PC-9 (cell line): ENCODE data around the gene SPTB. TPM values are rescaled to one million over a fixed set of nuclear protein-coding genes. Genes with fewer than 3 reads are reported as not detected.

Experiments
- BruUV-seq: library from RNA; stranded (reverse); fragments of 400-500 nt; replicated peaks from 2 replicates; lab custom pipeline; 2021; lab: Mats Ljungman, UMichigan
- CTCF ChIA-PET: fragments of 300-600 bp; sonication (Branson Sonifier 250); formaldehyde crosslinking; loops from one replicate; lab custom pipeline; 2022; ENCODE audit warnings: antibody characterized with exemption; lab: Charles Lee
- POLR2A ChIA-PET: fragments of 300-600 bp; sonication (Branson Sonifier 250); formaldehyde crosslinking; loops from one replicate; lab custom pipeline; 2022; ENCODE audit warnings: antibody characterized with exemption; ENCODE audit not compliant: unreplicated experiment; lab: Charles Lee
- DNase-seq, 2 experiments: peaks; one replicate each; pipeline versions ENCODE4 v3.0.0 to v3.0.0-alpha.2; 2015 to 2022; ENCODE audit warnings: mixed read lengths in 1 of 2
- H2AFZ ChIP-seq: fragments of 200-600 bp; sonication (generic); 2 replicates; pipeline ENCODE4 v1.8.1; 2017; ENCODE audit warnings: antibody characterized with exemption
- H3F3A ChIP-seq: fragments of 200-600 bp; sonication (generic); 2 replicates; pipeline ENCODE4 v1.8.1; 2017; ENCODE audit warnings: antibody characterized with exemption, mild to moderate bottlenecking, low read depth; ENCODE audit not compliant: insufficient read depth
- H3K27ac ChIP-seq: fragments of 200-600 bp; sonication (generic); 2 replicates; pipeline ENCODE4 v1.6.1; 2016; ENCODE audit warnings: mixed run types
- H3K27me3 ChIP-seq: fragments of 200-600 bp; sonication (generic); 2 replicates; pipeline ENCODE4 v1.6.1; 2016; ENCODE audit warnings: low read depth, mixed run types; ENCODE audit not compliant: insufficient read depth
- H3K36me3 ChIP-seq: fragments of 200-600 bp; sonication (generic); 2 replicates; pipeline ENCODE4 v1.6.1; 2016; ENCODE audit warnings: low read depth, mixed run types
- H3K4me1 ChIP-seq: fragments of 200-600 bp; sonication (generic); replicated peaks from 2 replicates; pipeline ENCODE4 v1.6.1; 2016; ENCODE audit warnings: mixed run types; ENCODE audit not compliant: insufficient read depth
- H3K4me2 ChIP-seq: fragments of 200-600 bp; sonication (generic); 2 replicates; pipeline ENCODE4 v1.6.1; 2017; ENCODE audit warnings: mixed run types
- H3K4me3 ChIP-seq: fragments of 200-600 bp; sonication (generic); 2 replicates; pipeline ENCODE4 v1.6.1; 2016; ENCODE audit warnings: mixed run types
- H3K79me2 ChIP-seq: fragments of 200-600 bp; sonication (generic); 2 replicates; pipeline ENCODE4 v1.6.1; 2017; ENCODE audit warnings: low read depth, mixed run types
- H3K9me2 ChIP-seq: fragments of 200-600 bp; sonication (generic); 2 replicates; pipeline ENCODE4 v1.8.1; 2017; ENCODE audit warnings: mild to moderate bottlenecking; ENCODE audit not compliant: insufficient read depth
- H3K9me3 ChIP-seq: fragments of 200-600 bp; sonication (generic); 2 replicates; pipeline ENCODE4 v1.8.1; 2016; ENCODE audit warnings: low read depth; ENCODE audit not compliant: insufficient read depth
- H4K20me1 ChIP-seq: fragments of 200-600 bp; sonication (generic); 2 replicates; pipeline ENCODE4 v1.8.1; 2017; ENCODE audit not compliant: insufficient read depth
- EZH2 ChIP-seq: fragments of 200-600 bp; sonication (generic); IDR thresholded peaks from 2 replicates; pipeline ENCODE4 v1.8.0; 2017; ENCODE audit warnings: antibody characterized with exemption, low read depth
- intact Hi-C: fragments of 100-400 bp; cut with micrococcal nuclease; formaldehyde crosslinking; loops from one replicate; pipeline ENCODE4 v1.10.0; 2022; ENCODE audit not compliant: unreplicated experiment
- total RNA-seq: library from RNA; stranded (reverse); gene quantifications from 2 replicates; pipeline ENCODE4 v1.2.3, GENCODE V29; 2021
- TF ChIP-seq, protein P1 (sequence below): fragments of 200-600 bp; sonication (generic); conservative IDR thresholded peaks from 2 replicates; pipeline ENCODE4 v1.6.1; 2017; ENCODE audit warnings: mixed run types, antibody characterized with exemption, mild to moderate bottlenecking, moderate library complexity

The SPTB gene
- total RNA-seq, 1 experiment from 2014 or later = 0.50 TPM

DNA sequence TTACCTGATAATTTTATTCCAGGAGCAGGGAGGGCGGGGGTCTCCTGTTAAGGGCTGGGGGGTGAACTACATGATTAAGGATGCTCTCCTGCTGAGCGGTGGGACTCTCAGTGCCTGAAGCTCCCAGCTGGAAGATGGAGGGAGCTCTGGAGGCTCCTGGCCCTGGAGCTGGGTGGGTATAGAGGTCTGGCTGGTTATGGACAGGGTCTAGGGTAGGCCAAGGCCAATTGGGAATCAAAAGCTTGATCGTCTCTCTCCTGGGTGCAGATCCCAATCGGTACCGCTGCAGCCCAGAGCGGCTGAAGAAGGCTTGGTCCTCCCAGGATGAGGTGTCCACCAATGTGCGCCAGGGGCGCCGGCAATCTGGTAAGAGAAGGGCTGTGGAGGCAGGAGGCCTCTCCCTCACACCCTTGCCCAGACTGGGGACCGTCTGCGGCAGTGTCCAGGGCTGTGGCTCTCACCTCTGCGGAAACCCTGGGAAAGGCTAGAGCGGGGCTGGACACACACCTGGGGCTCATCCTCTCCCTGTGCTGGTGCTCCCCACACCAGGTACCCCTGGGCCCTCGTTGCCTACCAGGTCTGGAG lies 147.1 kb downstream of the SPTB start:
- intact Hi-C loops = no loop called here
- ChIA-PET CTCF (interaction anchor here (0.6 kb wide), 1 partner anchor 109 kb away, joined by 12 read pairs; no protein-coding TSS in a partner anchor), POLR2A (no interaction called here)
- Histone ChIP-seq H3K79me2 (0 out of 2 replicates have a peak, but pooled peaks cover 7% of the 10 kb centered on the region), H3K9me3 (no peaks in the 10 kb centered on the region), H3K4me1 (no peaks in the 10 kb centered on the region), H3F3A (no peaks in the 10 kb centered on the region), H3K27me3 (no peaks in the 10 kb centered on the region), H3K4me3 (no peak overlapping the region), H3K9me2 (no peaks in the 10 kb centered on the region), H2AFZ (no peak overlapping the region), H3K4me2 (no peak overlapping the region), H3K27ac (no peak overlapping the region), H4K20me1 (0 out of 2 replicates have a peak, but pooled peaks cover 2% of the 10 kb centered on the region), H3K36me3 (peaks cover 19% of the 10 kb centered on the region)
- DNase-seq = no peak
- TF ChIP-seq, protein P1, sequence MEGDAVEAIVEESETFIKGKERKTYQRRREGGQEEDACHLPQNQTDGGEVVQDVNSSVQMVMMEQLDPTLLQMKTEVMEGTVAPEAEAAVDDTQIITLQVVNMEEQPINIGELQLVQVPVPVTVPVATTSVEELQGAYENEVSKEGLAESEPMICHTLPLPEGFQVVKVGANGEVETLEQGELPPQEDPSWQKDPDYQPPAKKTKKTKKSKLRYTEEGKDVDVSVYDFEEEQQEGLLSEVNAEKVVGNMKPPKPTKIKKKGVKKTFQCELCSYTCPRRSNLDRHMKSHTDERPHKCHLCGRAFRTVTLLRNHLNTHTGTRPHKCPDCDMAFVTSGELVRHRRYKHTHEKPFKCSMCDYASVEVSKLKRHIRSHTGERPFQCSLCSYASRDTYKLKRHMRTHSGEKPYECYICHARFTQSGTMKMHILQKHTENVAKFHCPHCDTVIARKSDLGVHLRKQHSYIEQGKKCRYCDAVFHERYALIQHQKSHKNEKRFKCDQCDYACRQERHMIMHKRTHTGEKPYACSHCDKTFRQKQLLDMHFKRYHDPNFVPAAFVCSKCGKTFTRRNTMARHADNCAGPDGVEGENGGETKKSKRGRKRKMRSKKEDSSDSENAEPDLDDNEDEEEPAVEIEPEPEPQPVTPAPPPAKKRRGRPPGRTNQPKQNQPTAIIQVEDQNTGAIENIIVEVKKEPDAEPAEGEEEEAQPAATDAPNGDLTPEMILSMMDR = no peak
- no TSS peak for BruUV-seq

DNA sequence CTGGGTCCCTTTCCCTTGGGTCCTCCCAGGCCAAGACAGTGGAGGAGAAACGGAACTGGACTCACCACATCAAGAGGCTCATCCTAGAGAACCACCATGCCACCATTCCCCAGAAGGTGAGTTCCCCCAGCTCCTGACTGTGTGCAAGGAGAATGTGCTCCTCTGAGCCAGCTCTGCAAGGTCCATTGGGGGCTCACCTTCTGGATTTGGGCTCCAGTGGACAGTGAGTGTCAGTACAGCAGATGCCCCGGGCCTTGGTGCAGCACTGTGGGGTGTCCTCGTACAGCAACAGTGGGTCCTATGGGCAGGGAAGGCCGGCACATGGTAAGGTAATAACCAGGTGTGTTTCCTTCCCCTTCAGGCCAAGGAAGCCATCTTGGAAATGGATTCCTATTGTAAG lies 147.6 kb downstream of the SPTB start:
- Histone ChIP-seq H3K36me3 (peaks cover 20% of the 10 kb centered on the region), H3K4me2 (no peak overlapping the region), H3K4me1 (peaks cover 3% of the 10 kb centered on the region), H3K79me2 (peaks cover 11% of the 10 kb centered on the region), H2AFZ (no peak overlapping the region), H3K9me2 (no peaks in the 10 kb centered on the region), H3F3A (peaks cover under 1% of the 10 kb centered on the region; the same call in 1 of the 2 replicates), H3K9me3 (no peaks in the 10 kb centered on the region), H3K27me3 (no peaks in the 10 kb centered on the region), H3K4me3 (no peak overlapping the region), H4K20me1 (0 out of 2 replicates have a peak, but pooled peaks cover 2% of the 10 kb centered on the region), H3K27ac (no peak overlapping the region)
- BruUV-seq = no TSS peak
- intact Hi-C loops = no loop called here
- DNase-seq = no peak
- ChIA-PET CTCF (interaction anchor here (0.6 kb wide), 1 partner anchor 110 kb away, joined by 12 read pairs; no protein-coding TSS in a partner anchor), POLR2A (no interaction called here)
- TF ChIP-seq, protein P1 = no peak
- TF ChIP-seq EZH2 = no peak

DNA sequence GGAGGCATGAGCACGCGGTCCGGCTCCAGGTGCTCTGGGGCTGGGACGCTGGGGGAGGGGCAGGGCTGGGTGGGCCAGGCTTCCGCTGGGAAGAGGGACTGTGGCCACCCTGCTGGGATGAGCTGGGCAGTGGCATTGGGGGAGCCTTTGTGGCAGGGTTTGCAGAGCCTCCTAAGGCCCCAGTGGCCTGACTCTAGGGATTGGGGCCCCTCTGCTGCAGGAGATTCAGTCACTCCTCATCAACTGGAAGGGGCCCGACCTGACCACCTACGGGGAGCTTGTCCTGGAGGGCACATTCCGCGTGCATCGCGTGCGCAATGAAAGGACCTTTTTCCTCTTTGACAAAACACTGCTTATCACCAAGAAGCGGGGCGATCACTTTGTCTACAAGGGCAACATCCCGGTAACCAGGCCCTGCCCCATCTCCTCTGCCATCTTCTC lies 148.5 kb downstream of the SPTB start:
- no peaks in the 10 kb centered on the region for H3K27me3 ChIP-seq
- peaks cover 12% of the 10 kb centered on the region for H3K4me1 ChIP-seq
- H3K9me3 ChIP-seq = no peaks in the 10 kb centered on the region
- no peak overlapping the region for H3K27ac ChIP-seq
- peaks cover 15% of the 10 kb centered on the region for H3K79me2 ChIP-seq
- peaks cover 10% of the 10 kb centered on the region for H3F3A ChIP-seq
- no peak overlapping the region for H3K4me2 ChIP-seq
- 0 out of 2 replicates have a peak, but pooled peaks cover under 1% of the 10 kb centered on the region for H4K20me1 ChIP-seq
- no peak for DNase-seq
- no peaks in the 10 kb centered on the region for H3K9me2 ChIP-seq
- no peak overlapping the region for H3K4me3 ChIP-seq
- no peak overlapping the region for H2AFZ ChIP-seq
- intact Hi-C loops = no loop called here
- H3K36me3 ChIP-seq = peaks cover 20% of the 10 kb centered on the region
- TF ChIP-seq, protein P1 = no peak
- no peak for TF ChIP-seq EZH2
- ChIA-PET CTCF (no interaction called here), POLR2A (no interaction called here)
- no TSS peak for BruUV-seq
